SU-DHL-6 (cell line): ENCODE measurements around the gene CEACAM16.

Experiments
- H2AFZ ChIP-seq: fragments of 200-600 bp; sonication (generic); 2 replicates; pipeline ENCODE4 v1.6.1; 2014; ENCODE audit warnings: low read depth, mild to moderate bottlenecking, moderate library complexity, mixed read lengths, antibody characterized with exemption, low read length; ENCODE audit not compliant: severe bottlenecking
- H3F3A ChIP-seq: fragments of 200-600 bp; shearing (Covaris generic); 2 replicates; pipeline ENCODE4 v1.6.0; 2016; ENCODE audit warnings: antibody characterized with exemption, mild to moderate bottlenecking; ENCODE audit not compliant: insufficient read depth
- H3K27ac ChIP-seq: fragments of 200-600 bp; sonication (generic); 2 replicates; pipeline ENCODE4 v1.5.1; 2016; ENCODE audit warnings: low read depth, mild to moderate bottlenecking, low read length, moderate library complexity, mixed read lengths
- H3K27me3 ChIP-seq: fragments of 200-600 bp; sonication (generic), shearing (Covaris generic); 2 replicates; pipeline ENCODE4 v1.6.0; 2014; ENCODE audit warnings: mild to moderate bottlenecking, low read length
- H3K36me3 ChIP-seq: fragments of 200-600 bp; sonication (generic); 2 replicates; pipeline ENCODE4 v1.6.1; 2014; ENCODE audit warnings: mild to moderate bottlenecking, low read length, mixed read lengths
- H3K4me2 ChIP-seq: fragments of 300-600, 200-600 bp; shearing (Covaris generic), sonication (generic); 2 replicates; pipeline ENCODE4 v1.6.0; 2014; ENCODE audit warnings: low read length, low read depth, mild to moderate bottlenecking; ENCODE audit not compliant: poor library complexity, severe bottlenecking
- H3K4me3 ChIP-seq: fragments of 200-600 bp; sonication (generic); 2 replicates; pipeline ENCODE4 v1.5.1; 2014; ENCODE audit warnings: antibody characterized with exemption, low read length, mild to moderate bottlenecking, mixed read lengths; ENCODE audit not compliant: insufficient read depth, poor library complexity, severe bottlenecking
- H3K79me2 ChIP-seq: fragments of 200-600 bp; sonication (generic); 2 replicates; pipeline ENCODE4 v1.6.1; 2014; ENCODE audit warnings: mild to moderate bottlenecking, low read length, moderate library complexity; ENCODE audit not compliant: insufficient read depth
- H3K9ac ChIP-seq: fragments of 200-600 bp; sonication (generic); 2 replicates; pipeline ENCODE4 v1.7.0; 2014; ENCODE audit warnings: mild to moderate bottlenecking, low read length
- H3K9me2 ChIP-seq: fragments of 200-600 bp; sonication (generic); replicated peaks from 2 replicates; pipeline ENCODE4 v1.6.1; 2014; ENCODE audit warnings: low read length; ENCODE audit not compliant: insufficient read depth
- H3K9me3 ChIP-seq: fragments of 200-600 bp; sonication (generic); 2 replicates; pipeline ENCODE4 v1.6.1; 2014; ENCODE audit warnings: low read length, mixed read lengths; ENCODE audit not compliant: insufficient read depth
- H4K20me1 ChIP-seq: fragments of 200-600 bp; sonication (generic); 2 replicates; pipeline ENCODE4 v1.6.1; 2014; ENCODE audit warnings: low read depth, mild to moderate bottlenecking, antibody characterized with exemption, low read length, moderate library complexity, mixed read lengths
- EZH2phosphoT487 ChIP-seq: fragments of 200-600 bp; sonication (generic), shearing (Covaris generic); conservative IDR thresholded peaks from 2 replicates; pipeline ENCODE4 v1.6.1; 2018; ENCODE audit warnings: mild to moderate bottlenecking, antibody characterized with exemption, low read length, moderate library complexity, mixed read lengths
- TF ChIP-seq, protein P1 (sequence below): fragments of 200-600 bp; sonication (generic); IDR thresholded peaks from one replicate; pipeline ENCODE4 v1.5.1; 2017; ENCODE audit warnings: antibody characterized with exemption, mild to moderate bottlenecking, low read length, moderate library complexity; ENCODE audit not compliant: insufficient read depth, poor library complexity, severe bottlenecking

The CEACAM16 gene

DNA sequence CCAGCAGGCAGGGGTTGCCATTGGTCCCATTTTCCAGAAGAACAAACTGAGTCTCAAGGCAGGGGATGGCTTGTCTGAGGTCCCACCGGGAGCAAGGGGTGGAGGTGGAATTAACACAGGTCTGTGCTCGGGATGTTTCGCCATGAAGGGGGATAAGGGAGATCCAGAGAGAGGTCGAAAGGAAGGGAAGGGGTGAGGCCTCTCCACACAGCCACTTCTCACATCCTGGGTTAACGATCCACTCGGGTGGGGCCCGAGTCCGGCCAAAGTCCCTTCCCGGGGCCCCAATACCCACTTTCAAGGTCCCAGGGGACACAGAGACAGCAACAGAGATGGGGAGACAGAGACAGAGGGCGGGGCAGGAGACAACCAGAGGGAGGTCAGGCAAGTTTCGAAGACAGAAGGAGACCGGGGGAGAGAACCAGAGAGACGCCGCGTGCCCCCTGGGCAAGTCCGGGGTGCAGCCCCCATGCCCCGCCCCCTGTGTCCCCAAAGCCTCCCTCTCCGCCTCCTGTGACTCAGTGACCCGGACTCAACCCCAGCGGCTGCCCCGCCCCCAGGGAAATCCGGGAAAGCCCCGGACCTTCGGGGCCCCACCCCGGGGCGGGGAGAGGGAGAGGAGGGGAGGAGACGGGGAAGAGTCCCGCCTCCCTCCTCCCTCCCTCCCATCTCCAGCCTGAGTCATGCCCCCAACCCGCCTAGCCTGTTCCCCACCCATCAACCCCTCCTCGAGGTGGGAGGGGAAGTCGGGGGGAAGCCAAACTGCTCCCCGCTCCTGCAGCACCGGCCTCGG, 48.2 kb downstream of the CEACAM16 start:
- Histone ChIP-seq H3K9me3 (no peaks in the 10 kb centered on the region), H4K20me1 (no peaks in the 10 kb centered on the region), H3K36me3 (no peaks in the 10 kb centered on the region), H3K9me2 (no peaks in the 10 kb centered on the region), H3K27ac (peak overlapping the region; percentile 99), H3K4me3 (peak overlapping the region; percentile 58), H3K27me3 (no peaks in the 10 kb centered on the region), H3F3A (peaks cover 32% of the 10 kb centered on the region), H3K9ac (peak overlapping the region; percentile 65), H3K79me2 (peaks cover 26% of the 10 kb centered on the region), H3K4me2 (peak overlapping the region; percentile 86), H2AFZ (peak overlapping the region; percentile 30)
- TF ChIP-seq, protein P1, sequence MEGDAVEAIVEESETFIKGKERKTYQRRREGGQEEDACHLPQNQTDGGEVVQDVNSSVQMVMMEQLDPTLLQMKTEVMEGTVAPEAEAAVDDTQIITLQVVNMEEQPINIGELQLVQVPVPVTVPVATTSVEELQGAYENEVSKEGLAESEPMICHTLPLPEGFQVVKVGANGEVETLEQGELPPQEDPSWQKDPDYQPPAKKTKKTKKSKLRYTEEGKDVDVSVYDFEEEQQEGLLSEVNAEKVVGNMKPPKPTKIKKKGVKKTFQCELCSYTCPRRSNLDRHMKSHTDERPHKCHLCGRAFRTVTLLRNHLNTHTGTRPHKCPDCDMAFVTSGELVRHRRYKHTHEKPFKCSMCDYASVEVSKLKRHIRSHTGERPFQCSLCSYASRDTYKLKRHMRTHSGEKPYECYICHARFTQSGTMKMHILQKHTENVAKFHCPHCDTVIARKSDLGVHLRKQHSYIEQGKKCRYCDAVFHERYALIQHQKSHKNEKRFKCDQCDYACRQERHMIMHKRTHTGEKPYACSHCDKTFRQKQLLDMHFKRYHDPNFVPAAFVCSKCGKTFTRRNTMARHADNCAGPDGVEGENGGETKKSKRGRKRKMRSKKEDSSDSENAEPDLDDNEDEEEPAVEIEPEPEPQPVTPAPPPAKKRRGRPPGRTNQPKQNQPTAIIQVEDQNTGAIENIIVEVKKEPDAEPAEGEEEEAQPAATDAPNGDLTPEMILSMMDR: no peak
- no peak for TF ChIP-seq EZH2phosphoT487

DNA sequence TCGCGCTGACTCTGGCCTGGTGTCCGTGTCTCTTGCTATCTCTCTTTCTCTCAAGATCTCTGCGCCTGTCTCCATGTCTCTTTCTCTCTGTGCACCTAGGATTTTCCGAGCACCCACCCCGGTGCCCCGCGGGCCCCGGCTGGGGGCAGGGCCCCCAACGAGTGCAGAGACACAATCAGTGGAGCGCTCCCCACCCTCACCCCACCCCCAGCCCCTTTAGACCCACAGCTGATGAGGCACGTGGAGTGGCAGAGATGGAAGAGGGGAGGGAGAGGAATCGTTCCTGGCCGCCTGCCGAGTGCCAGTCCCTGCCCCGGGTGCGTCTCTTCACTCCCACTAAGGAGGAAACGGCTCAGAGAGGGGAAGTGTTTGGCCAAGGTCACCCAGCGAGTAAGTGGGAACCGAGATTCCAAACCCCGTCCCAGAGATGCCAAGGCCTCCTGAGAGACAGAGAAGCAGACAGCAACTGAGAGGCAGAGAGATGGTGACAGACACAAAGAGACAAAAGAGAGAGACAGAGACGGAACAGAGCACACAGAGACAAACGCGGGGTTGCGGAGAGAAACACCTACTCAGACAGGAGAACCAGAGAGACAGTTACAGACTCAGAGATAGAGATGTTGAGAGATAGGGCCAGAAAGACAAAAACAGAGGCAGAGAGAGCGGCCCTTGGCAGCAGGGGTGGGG, 48.9 kb downstream of the CEACAM16 start:
- no peaks in the 10 kb centered on the region for H3K36me3 ChIP-seq
- no peaks in the 10 kb centered on the region for H3K9me2 ChIP-seq
- H3K79me2 ChIP-seq: peaks cover 26% of the 10 kb centered on the region
- peak overlapping the region; percentile 58 for H3K4me3 ChIP-seq
- H2AFZ ChIP-seq: peak overlapping the region; percentile 30
- H3K9ac ChIP-seq: peak overlapping the region; percentile 65
- H3K27ac ChIP-seq: peak overlapping the region; percentile 99
- H3K27me3 ChIP-seq: no peaks in the 10 kb centered on the region
- H3K4me2 ChIP-seq: peak overlapping the region; percentile 86
- TF ChIP-seq EZH2phosphoT487: no peak
- TF ChIP-seq, protein P1: no peak
- peaks cover 39% of the 10 kb centered on the region for H3F3A ChIP-seq
- H3K9me3 ChIP-seq: no peaks in the 10 kb centered on the region
- H4K20me1 ChIP-seq: no peaks in the 10 kb centered on the region

DNA sequence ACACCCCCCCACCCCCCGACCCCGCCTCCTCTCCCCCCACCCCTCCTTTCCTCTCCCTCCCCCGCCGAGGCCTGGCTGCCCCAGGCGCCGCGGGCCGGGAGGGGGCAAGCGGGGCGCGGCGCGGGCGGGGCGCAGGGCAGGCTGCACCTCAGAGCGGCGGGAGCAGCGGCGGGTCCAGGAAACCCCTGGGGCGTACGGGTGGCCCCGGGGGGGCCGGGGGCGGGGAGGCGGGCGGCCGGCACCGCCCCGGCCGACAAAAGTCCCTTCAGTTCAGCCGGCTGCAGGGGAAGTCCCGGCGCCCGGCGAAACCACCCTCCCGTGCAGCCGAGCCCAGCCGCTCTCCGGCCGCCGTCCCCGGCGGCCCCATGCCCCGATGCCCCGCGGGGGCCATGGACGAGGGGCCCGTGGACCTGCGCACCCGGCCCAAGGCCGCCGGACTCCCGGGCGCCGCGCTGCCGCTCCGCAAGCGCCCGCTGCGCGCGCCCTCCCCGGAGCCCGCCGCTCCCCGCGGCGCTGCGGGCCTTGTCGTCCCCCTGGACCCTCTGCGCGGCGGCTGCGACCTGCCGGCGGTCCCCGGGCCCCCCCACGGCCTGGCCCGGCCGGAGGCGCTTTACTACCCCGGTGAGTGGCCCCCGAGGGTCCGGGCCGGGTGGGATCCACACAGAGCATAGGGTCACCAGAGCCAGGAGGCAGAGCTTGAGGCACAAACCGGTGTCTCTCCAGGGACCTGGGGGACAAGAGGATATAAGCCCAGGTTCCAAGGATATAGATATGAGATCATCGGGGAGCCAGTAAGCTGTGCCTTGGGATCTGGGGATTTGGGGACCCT, 49.7 kb downstream of the CEACAM16 start, which contains the start of gene BCL3:
Gene BCL3 (plus strand): TSS at position 283 of the 829 bp plus-strand sequence. CDS start 83 bp downstream, at position 366.
- Histone ChIP-seq H3K36me3 (no peaks in the 10 kb centered on the region), H3K27ac (peak within 1 kb of the TSS; percentile 99), H3F3A (peaks cover 42% of the 10 kb centered on the region), H3K4me2 (peak within 1 kb of the TSS; percentile 86), H3K27me3 (no peaks in the 10 kb centered on the region), H2AFZ (peak within 1 kb of the TSS; percentile 30), H3K9ac (peak within 1 kb of the TSS; percentile 97), H3K4me3 (peak within 1 kb of the TSS; percentile 97), H3K9me3 (no peaks in the 10 kb centered on the region), H3K9me2 (no peaks in the 10 kb centered on the region), H3K79me2 (peaks cover 26% of the 10 kb centered on the region), H4K20me1 (no peaks in the 10 kb centered on the region)
- TF ChIP-seq, protein P1: no peak
